ENCODE data around the gene DPYSL4. TPM values are rescaled to one million over a fixed set of nuclear protein-coding genes. Genes with fewer than 3 reads are reported as not detected.
A peak's percentile ranks its signal among the peaks of the same experiment; 100 is the strongest.

DPYSL4 gene
- total and polyA plus RNA-seq, 12 donors = 2.4 to 78.9 (median 30.6) TPM

GRCh38 chr10:132151286-132151950 is 35.3 kb upstream of the DPYSL4 start:
- intact Hi-C loops (cut with DNase I) = no loop called here
- no peak for DNase-seq
- ATAC-seq = no peak
- 93 to 96% methylated on average over 3 of the region's 3 CpGs for WGBS, 2 donors
- H3K4me1 ChIP-seq = no peaks in the 10 kb centered on the region
- no peak overlapping the region for H3K27ac ChIP-seq
- no peak overlapping the region for H3K4me3 ChIP-seq
- no peak for TF ChIP-seq CTCF (IDR thresholded peaks at IDR 0.05)
- no peaks in the 10 kb centered on the region for H3K27me3 ChIP-seq
- H3K9me3 ChIP-seq = no peaks in the 10 kb centered on the region
- H3K36me3 ChIP-seq = no peaks in the 10 kb centered on the region

DNA sequence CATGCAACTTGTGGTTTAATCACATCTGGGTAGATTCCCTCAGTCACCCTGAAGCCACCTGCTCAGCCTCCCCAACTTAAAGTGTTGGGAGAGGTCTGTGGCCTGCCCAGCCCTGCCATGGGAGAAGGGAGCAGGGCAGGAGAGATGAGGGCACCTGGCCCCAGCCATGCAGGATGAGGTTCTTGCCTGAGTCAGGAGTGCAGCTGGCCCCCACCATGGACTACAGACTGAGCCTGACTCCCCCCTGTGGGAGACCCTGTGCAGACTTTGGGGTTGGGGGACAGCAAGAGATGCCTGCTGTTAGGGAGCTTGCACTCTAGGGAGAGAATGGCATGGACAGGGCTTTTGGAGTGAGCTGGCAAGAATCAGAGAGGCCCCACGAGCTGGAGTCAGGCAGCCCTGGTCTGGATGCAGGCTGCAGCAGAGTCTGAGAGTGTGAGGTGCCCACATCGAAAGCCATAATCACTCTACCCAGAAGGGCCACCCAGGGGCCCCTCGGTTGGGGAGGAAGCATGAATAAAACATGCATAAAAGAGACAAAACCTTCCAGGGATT is 34.7 kb upstream of the DPYSL4 start:
- H3K36me3 ChIP-seq = no peaks in the 10 kb centered on the region
- 62 to 69% methylated on average over 3 of the region's 3 CpGs for WGBS, 2 donors
- H3K4me1 ChIP-seq = no peaks in the 10 kb centered on the region
- no peak overlapping the region for H3K4me3 ChIP-seq
- H3K27ac ChIP-seq = no peak overlapping the region
- H3K9me3 ChIP-seq = no peaks in the 10 kb centered on the region
- TF ChIP-seq CTCF (IDR thresholded peaks at IDR 0.05) = no peak
- H3K27me3 ChIP-seq = no peaks in the 10 kb centered on the region
- intact Hi-C loops (cut with DNase I) = no loop called here
- no peak for DNase-seq
- no peak for ATAC-seq

DNA sequence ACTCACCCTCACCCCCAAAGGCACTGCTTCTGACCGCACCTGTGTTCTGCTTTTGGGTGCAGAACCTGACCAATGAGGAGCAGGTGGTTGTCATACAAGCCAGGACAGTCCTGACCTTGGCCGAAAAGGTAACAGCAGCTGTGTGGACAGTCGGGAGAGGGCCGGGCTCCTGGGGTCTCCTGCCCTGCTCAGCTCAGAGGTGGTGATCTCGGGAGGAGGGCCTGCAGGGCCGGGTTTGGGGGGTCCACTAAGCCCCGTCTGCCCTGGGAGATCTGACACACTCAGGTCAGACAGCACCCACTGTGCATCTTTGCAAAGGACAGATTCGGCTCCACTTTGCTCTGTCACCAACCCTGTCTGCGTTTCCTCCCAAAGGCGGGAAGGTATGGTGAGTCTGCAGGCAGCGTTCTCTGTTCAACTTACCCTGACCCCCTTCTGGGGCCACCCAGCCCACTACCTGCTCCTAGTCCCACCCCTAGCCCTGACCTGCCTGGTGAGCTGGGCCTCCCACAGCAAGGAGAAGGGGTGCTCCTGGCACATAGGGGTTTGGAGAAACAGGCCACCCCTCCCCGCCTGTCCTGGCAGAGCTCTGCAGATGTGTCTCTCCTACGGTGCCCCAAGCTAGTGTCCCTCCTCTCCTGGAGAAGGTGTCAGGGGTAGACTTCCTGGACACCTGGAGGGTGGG is 33.7 kb upstream of the DPYSL4 start:
- intact Hi-C loops (cut with DNase I) = no loop called here
- no peak overlapping the region for H3K4me3 ChIP-seq
- H3K9me3 ChIP-seq = no peaks in the 10 kb centered on the region
- H3K27me3 ChIP-seq = no peaks in the 10 kb centered on the region
- H3K36me3 ChIP-seq = no peaks in the 10 kb centered on the region
- 83 to 85% methylated on average over 13 of the region's 13 CpGs for WGBS, 2 donors
- no peak for TF ChIP-seq CTCF (IDR thresholded peaks at IDR 0.05)
- ATAC-seq (no peak), DNase-seq (no peak)
- H3K27ac ChIP-seq = no peak overlapping the region
- H3K4me1 ChIP-seq = no peaks in the 10 kb centered on the region

GRCh38 chr10:132153616-132154217 is 33.0 kb upstream of the DPYSL4 start:
- H3K27me3 ChIP-seq = no peaks in the 10 kb centered on the region
- intact Hi-C loops (cut with DNase I) = no loop called here
- TF ChIP-seq CTCF (IDR thresholded peaks at IDR 0.05) = no peak
- DNase-seq (peak in 1 of 2 donors; percentile 9), ATAC-seq (no peak)
- no peaks in the 10 kb centered on the region for H3K4me1 ChIP-seq
- H3K9me3 ChIP-seq = no peaks in the 10 kb centered on the region
- 88 to 89% methylated on average over 19 of the region's 19 CpGs for WGBS, 2 donors
- H3K36me3 ChIP-seq = no peaks in the 10 kb centered on the region
- no peak overlapping the region for H3K4me3 ChIP-seq
- H3K27ac ChIP-seq = no peak overlapping the region
